ENCODE results near the gene MBD3L5. TPM values are rescaled to one million over a fixed set of nuclear protein-coding genes. Genes with fewer than 3 reads are reported as not detected.
A peak's percentile ranks its signal among the peaks of the same experiment; 100 is the strongest.

MBD3L5 gene
- total and polyA plus RNA-seq, 9 of the 15 experiments (the other 6 are each of a cell fraction or from before 2014, with no cell fraction given) = not detected

DNA sequence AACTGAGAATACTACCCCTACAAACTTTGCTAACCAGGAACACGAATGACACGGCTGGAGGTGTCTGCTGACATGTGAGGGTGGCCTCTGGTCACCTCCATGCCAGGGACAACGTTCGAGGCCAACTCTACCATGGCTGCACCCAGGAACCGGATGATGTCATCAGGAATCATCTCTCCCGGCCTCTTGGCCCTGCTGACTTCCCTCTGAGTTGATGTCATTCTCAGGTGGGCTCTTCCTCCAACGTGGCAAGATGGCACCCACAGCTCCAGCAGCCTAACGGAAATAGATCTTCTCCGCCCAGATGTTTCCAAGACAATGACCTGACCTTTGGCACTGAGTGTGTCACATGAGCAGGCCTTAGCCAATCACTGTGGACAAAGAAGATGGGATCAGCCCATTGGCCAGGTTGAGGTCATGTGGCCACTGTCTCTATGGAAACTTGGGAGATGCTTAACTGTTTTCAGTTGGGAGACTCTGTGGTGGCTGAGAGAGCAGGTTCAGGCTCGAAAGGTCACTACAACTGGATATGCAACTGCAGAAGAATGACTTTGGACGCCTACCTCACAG is 24.2 kb upstream of the MBD3L5 start (continued):
- TF ChIP-seq, protein P1, sequence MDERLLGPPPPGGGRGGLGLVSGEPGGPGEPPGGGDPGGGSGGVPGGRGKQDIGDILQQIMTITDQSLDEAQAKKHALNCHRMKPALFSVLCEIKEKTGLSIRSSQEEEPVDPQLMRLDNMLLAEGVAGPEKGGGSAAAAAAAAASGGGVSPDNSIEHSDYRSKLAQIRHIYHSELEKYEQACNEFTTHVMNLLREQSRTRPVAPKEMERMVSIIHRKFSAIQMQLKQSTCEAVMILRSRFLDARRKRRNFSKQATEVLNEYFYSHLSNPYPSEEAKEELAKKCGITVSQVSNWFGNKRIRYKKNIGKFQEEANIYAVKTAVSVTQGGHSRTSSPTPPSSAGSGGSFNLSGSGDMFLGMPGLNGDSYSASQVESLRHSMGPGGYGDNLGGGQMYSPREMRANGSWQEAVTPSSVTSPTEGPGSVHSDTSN (CRISPR knock-in tag; IDR thresholded peaks at IDR 0.05; ENCODE audit: low read depth) = no peak
- TF ChIP-seq, protein P1 (tag; conservative IDR thresholded peaks at IDR 0.05; ENCODE audit: low read depth) = no peak
- TF ChIP-seq NFIX (CRISPR knock-in tag; IDR thresholded peaks at IDR 0.05; ENCODE audit: low read depth) = no peak
- TF ChIP-seq, protein P2, sequence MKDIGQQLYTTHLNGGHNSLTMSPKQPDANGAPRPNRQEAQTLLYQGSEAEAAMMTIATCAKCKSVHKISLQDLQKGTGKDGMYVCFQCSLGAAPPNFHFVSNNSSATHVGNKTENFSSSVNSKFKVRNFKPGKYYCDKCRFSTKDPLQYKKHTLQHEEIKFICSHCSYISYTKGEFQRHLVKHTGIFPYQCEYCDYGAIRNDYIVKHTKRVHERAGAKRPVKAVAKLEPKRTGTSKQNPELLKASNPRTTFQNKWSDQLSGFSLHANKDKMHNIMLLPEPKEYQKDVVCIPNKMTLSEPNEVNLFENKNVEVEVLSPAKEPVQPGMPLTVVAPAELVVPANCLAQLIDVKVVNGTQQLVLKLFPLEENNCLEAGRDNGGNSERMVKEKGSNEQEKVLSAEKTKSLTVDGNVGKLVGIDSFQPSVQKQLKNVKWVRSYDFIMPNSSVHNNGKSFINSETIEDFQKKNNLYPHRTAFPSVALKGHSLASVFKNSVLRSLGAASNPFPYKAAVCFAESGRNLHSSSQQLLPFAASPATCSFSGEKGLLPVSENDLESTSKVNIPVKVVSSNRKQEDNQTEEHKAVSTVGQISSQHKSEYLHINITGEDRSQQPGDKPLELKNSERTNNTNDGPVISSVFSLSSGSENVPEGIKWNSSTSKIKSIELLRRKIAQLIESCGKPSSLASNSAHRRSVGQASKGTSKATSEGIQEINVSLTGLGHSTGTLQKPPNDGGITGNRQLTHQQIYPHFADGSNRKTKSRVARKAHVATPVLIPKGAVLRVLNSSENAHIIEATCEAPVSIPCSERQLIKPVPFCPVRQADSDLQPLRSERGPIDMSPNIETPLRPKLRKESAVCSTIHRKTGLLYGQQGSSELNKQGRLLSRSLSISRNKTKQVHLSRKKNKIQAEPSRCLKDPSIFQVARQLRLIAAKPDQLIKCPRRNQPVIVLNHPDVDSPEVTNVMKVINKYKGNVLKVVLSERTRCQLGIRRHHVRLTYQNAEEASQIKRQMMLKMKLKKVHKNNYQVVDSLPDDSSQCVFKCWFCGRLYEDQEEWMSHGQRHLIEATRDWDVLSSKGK (CRISPR knock-in tag; IDR thresholded peaks at IDR 0.05) = no peak
- TF ChIP-seq FOS (IDR thresholded peaks at IDR 0.05; ENCODE audit: extremely low read depth, insufficient read length) = peak; percentile 42
- TF ChIP-seq, protein P3, sequence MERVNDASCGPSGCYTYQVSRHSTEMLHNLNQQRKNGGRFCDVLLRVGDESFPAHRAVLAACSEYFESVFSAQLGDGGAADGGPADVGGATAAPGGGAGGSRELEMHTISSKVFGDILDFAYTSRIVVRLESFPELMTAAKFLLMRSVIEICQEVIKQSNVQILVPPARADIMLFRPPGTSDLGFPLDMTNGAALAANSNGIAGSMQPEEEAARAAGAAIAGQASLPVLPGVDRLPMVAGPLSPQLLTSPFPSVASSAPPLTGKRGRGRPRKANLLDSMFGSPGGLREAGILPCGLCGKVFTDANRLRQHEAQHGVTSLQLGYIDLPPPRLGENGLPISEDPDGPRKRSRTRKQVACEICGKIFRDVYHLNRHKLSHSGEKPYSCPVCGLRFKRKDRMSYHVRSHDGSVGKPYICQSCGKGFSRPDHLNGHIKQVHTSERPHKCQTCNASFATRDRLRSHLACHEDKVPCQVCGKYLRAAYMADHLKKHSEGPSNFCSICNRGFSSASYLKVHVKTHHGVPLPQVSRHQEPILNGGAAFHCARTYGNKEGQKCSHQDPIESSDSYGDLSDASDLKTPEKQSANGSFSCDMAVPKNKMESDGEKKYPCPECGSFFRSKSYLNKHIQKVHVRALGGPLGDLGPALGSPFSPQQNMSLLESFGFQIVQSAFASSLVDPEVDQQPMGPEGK (CRISPR knock-in tag; IDR thresholded peaks at IDR 0.05; ENCODE audit: borderline replicate concordance) = no peak
- no peak for TF ChIP-seq DNMT1 (IDR thresholded peaks at IDR 0.05)
- TF ChIP-seq CCAR2 (IDR thresholded peaks at IDR 0.05; ENCODE audit: low read depth, low read length) = no peak
- TF ChIP-seq, protein P4, sequence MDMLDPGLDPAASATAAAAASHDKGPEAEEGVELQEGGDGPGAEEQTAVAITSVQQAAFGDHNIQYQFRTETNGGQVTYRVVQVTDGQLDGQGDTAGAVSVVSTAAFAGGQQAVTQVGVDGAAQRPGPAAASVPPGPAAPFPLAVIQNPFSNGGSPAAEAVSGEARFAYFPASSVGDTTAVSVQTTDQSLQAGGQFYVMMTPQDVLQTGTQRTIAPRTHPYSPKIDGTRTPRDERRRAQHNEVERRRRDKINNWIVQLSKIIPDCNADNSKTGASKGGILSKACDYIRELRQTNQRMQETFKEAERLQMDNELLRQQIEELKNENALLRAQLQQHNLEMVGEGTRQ (CRISPR knock-in tag; IDR thresholded peaks at IDR 0.05) = peak; percentile 91
- no peak for TF ChIP-seq MYBL2 (IDR thresholded peaks at IDR 0.05; ENCODE audit: low read depth)
- TF ChIP-seq MYBL2 (CRISPR knock-in tag; IDR thresholded peaks at IDR 0.05; ENCODE audit: borderline replicate concordance) = no peak
- TF ChIP-seq ZNF436 (CRISPR knock-in tag; IDR thresholded peaks at IDR 0.05) = no peak

All from K562 (cell line).